HepG2 (cell line): ENCODE results near the gene DDC. TPM values are rescaled to one million over a fixed set of nuclear protein-coding genes. Genes with fewer than 3 reads are reported as not detected.

Experiments
- ATAC-seq: fragments of 200-7000 bp; cut with Tn5 transposase; 3 replicates; pipeline ENCODE4 v1.9.1; 2020; ENCODE audit warnings: mild to moderate bottlenecking, moderate library complexity
- BruUV-seq: library from RNA; stranded (reverse); fragments of 400-500 nt; replicated peaks from 2 replicates; lab custom pipeline; 2021; lab: Mats Ljungman, UMichigan
- CTCF ChIA-PET: fragments of 300-600 bp; formaldehyde crosslinking; extraction: SDS; loops from one replicate; lab custom pipeline; 2021; ENCODE audit warnings: low total read pairs, inconsistent platforms, low intra/inter-chr PET ratio; lab: Yijun Ruan, JAX
- POLR2A ChIA-PET: fragments of 350-600 bp; sonication (Branson Sonifier 250); formaldehyde crosslinking; loops from one replicate; lab custom pipeline; 2020; ENCODE audit warnings: antibody characterized with exemption, inconsistent platforms; lab: Yijun Ruan, JAX
- DNase-seq: peaks from one replicate; pipeline ENCODE4 v3.0.0-alpha.2; 2015; ENCODE audit warnings: low spot score
- FAIRE-seq: peaks from 3 replicates; lab custom pipeline; 2011; peaks lifted over from hg19 to GRCh38; lab: Jason Lieb, UNC
- H2AFZ ChIP-seq: one replicate; pipeline ENCODE4 v1.6.1; 2011; ENCODE audit warnings: low read length, inconsistent platforms
- H3K27ac ChIP-seq: fragments of 300-600 bp; 3 replicates; pipeline ENCODE4 v1.8.0; 2011; ENCODE audit warnings: mixed run types, mild to moderate bottlenecking, mixed read lengths, low read length, inconsistent platforms; ENCODE audit not compliant: insufficient read depth; ENCODE audit errors: extremely low read length
- H3K27me3 ChIP-seq, 2 experiments: fragments of 200-600 bp in 1 of 2; 2 replicates in 1 of 2; 3 replicates in 1 of 2; pipeline versions ENCODE4 v1.6.0 to v1.8.0; 2011; ENCODE audit warnings: low read length in 2 of 2, mild to moderate bottlenecking in 2 of 2, moderate library complexity in 2 of 2, inconsistent platforms in 1 of 2; ENCODE audit not compliant: insufficient read depth in 2 of 2, control insufficient read depth in 1 of 2
- H3K36me3 ChIP-seq, 2 experiments: fragments of 200-600 bp in 1 of 2; replicated peaks in 1 of 2; 2 replicates in 1 of 2; 3 replicates in 1 of 2; pipeline versions ENCODE4 v1.5.1 to v1.8.0; 2011; ENCODE audit warnings: low read length in 2 of 2, inconsistent platforms in 1 of 2; ENCODE audit not compliant: insufficient read depth in 2 of 2, control insufficient read depth in 1 of 2
- H3K4me1 ChIP-seq: 2 replicates; pipeline ENCODE4 v1.5.1; 2012; ENCODE audit warnings: low read length, inconsistent platforms; ENCODE audit not compliant: insufficient read depth
- H3K4me2 ChIP-seq: 2 replicates; pipeline ENCODE4 v1.6.0; 2011; ENCODE audit warnings: low read depth, low read length, inconsistent platforms
- H3K4me3 ChIP-seq, 3 experiments: fragments of 200-600 bp in 1 of 3; sonication (generic), shearing (Covaris generic) in 1 of 3; replicated peaks in 1 of 3; 2 replicates each; pipeline ENCODE4 v1.5.1; 2011 to 2016; ENCODE audit warnings: low read length in 3 of 3, inconsistent platforms in 2 of 3, low read depth in 2 of 3, mild to moderate bottlenecking in 2 of 3, control low read depth in 1 of 3, mixed read lengths in 1 of 3; ENCODE audit not compliant: insufficient read depth in 1 of 3
- H3K79me2 ChIP-seq: one replicate; pipeline ENCODE4 v1.6.1; 2011; ENCODE audit warnings: low read length, inconsistent platforms; ENCODE audit not compliant: insufficient read depth
- H3K9ac ChIP-seq: 2 replicates; pipeline ENCODE4 v1.6.0; 2011; ENCODE audit warnings: mild to moderate bottlenecking, low read depth, low read length, inconsistent platforms; ENCODE audit not compliant: insufficient read depth
- H3K9me3 ChIP-seq: 2 replicates; pipeline ENCODE4 v1.5.1; 2012; ENCODE audit warnings: mild to moderate bottlenecking, low read length
- H4K20me1 ChIP-seq: 2 replicates; pipeline ENCODE4 v1.6.0; 2011; ENCODE audit warnings: inconsistent platforms, mild to moderate bottlenecking, low read length, moderate library complexity; ENCODE audit not compliant: insufficient read depth
- ARHGAP35 ChIP-seq: sonication (generic); formaldehyde crosslinking; IDR thresholded peaks from 2 replicates; pipeline ENCODE4 v1.9.0; 2022; ENCODE audit warnings: mild to moderate bottlenecking, inconsistent platforms, moderate library complexity, missing genetic modification reagents, borderline replicate concordance
- BORCS8-MEF2B ChIP-seq: sonication (generic); formaldehyde crosslinking; IDR thresholded peaks from 2 replicates; pipeline ENCODE4 v1.8.0; 2022; ENCODE audit warnings: mild to moderate bottlenecking, missing genetic modification reagents
- CBX1 ChIP-seq: IDR thresholded peaks from one replicate; pipeline ENCODE4 v1.6.1; 2016; ENCODE audit warnings: antibody characterized with exemption, low read depth
- GMEB1 ChIP-seq: sonication (generic); formaldehyde crosslinking; IDR thresholded peaks from 2 replicates; pipeline ENCODE4 v1.5.1; 2020; ENCODE audit warnings: missing genetic modification reagents, mild to moderate bottlenecking, borderline replicate concordance
- MAZ ChIP-seq, 2 experiments: sonication (generic) in 1 of 2; formaldehyde crosslinking in 1 of 2; IDR thresholded peaks; 2 replicates each; pipeline versions ENCODE4 v1.5.0 to v1.6.1; 2012 to 2020; ENCODE audit warnings: low read depth in 2 of 2, mild to moderate bottlenecking in 2 of 2, borderline replicate concordance in 1 of 2, improper control_type of control experiment in 1 of 2, low read length in 1 of 2, missing genetic modification reagents in 1 of 2, moderate library complexity in 1 of 2
- PHF20 ChIP-seq: sonication (generic); formaldehyde crosslinking; IDR thresholded peaks from 2 replicates; pipeline ENCODE4 v1.5.0; 2020; ENCODE audit warnings: mild to moderate bottlenecking, missing genetic modification reagents
- RBM22 ChIP-seq: fragments of 200-400 bp; formaldehyde crosslinking; optimal IDR thresholded peaks from 2 replicates; pipeline ENCODE3; 2017; ENCODE audit warnings: mild to moderate bottlenecking, low read length, moderate library complexity
- TCF12 ChIP-seq, 2 experiments: fragments of 450-650 bp in 1 of 2; sonication (generic) in 1 of 2; formaldehyde crosslinking in 1 of 2; IDR thresholded peaks; 2 replicates each; pipeline versions ENCODE4 v1.6.1 to v1.8.0; 2017 to 2022; ENCODE audit warnings: antibody characterized with exemption in 1 of 2, mild to moderate bottlenecking in 1 of 2, missing genetic modification reagents in 1 of 2, moderate library complexity in 1 of 2
- ZMAT3 ChIP-seq: sonication (generic); formaldehyde crosslinking; conservative IDR thresholded peaks from 2 replicates; pipeline ENCODE4 v1.7.0; 2021; ENCODE audit warnings: missing genetic modification reagents
- ZNF367 ChIP-seq: sonication (generic); formaldehyde crosslinking; IDR thresholded peaks from 2 replicates; pipeline ENCODE4 v1.4.0; 2020; ENCODE audit warnings: missing genetic modification reagents, borderline replicate concordance
- ZNF441 ChIP-seq: sonication (generic); formaldehyde crosslinking; IDR thresholded peaks from 2 replicates; pipeline ENCODE4 v1.7.0; 2021; ENCODE audit warnings: missing genetic modification reagents, borderline replicate concordance
- ZNF556 ChIP-seq: sonication (generic); formaldehyde crosslinking; IDR thresholded peaks from 2 replicates; pipeline ENCODE4 v1.4.0; 2020; ENCODE audit warnings: mild to moderate bottlenecking, missing genetic modification reagents, borderline replicate concordance
- ZNF770 ChIP-seq: sonication (generic); formaldehyde crosslinking; IDR thresholded peaks from 2 replicates; pipeline ENCODE4 v1.5.0; 2020; ENCODE audit warnings: mild to moderate bottlenecking, missing genetic modification reagents
- ZNF883 ChIP-seq: sonication (generic); formaldehyde crosslinking; IDR thresholded peaks from 2 replicates; pipeline ENCODE4 v1.5.1; 2020; ENCODE audit warnings: mild to moderate bottlenecking, missing genetic modification reagents; ENCODE audit errors: not compliant biosample characterization
- WGBS: methylation state at CpG from one replicate; pipeline ENCODE4 v1.1.6; 2017; ENCODE audit warnings: low lambda C conversion rate; 5-methylcytosine and 5-hydroxymethylcytosine counted together
- in situ Hi-C: cut with HindIII; loops from 2 replicates; pipeline ENCODE4 v1.10.0; 2017; ENCODE audit warnings: low pct_unique_long_range_greater_than_20kb; ENCODE audit not compliant: extremely low pct_ligation_motif_present
- intact Hi-C: fragments of 100-400 bp; cut with micrococcal nuclease; formaldehyde crosslinking; loops from one replicate; pipeline ENCODE4 v1.10.0; 2022; ENCODE audit not compliant: unreplicated experiment
- polyA plus RNA-seq, 8 experiments: library from polyadenylated mRNA; depleted of rRNA in 3 of 8; stranded (reverse) in 7 of 8; unstranded in 1 of 8; fragments of >200 nt; fragmentation: Illumina TruSeq in 4 of 8; extraction: Trizol in 4 of 8; gene quantifications; 2 replicates each; pipeline versions ENCODE4 v1.2.1 to v1.2.3, GENCODE V29; 2011 to 2016; ENCODE audit warnings: low read depth in 4 of 8, missing spikeins in 1 of 8, mixed read lengths in 1 of 8; ENCODE audit not compliant: insufficient read depth in 1 of 8
- total RNA-seq, 5 experiments: library from RNA; depleted of rRNA; stranded (reverse); fragments of >200 nt; fragmentation: Illumina TruSeq; extraction: Trizol; gene quantifications; 2 replicates each; pipeline ENCODE4 v1.2.3, GENCODE V29; 2016; ENCODE audit warnings: low read depth in 1 of 5
- TF ChIP-seq, protein P1 (sequence below): sonication (generic); formaldehyde crosslinking; IDR thresholded peaks from 2 replicates; pipeline ENCODE4 v1.9.0; 2021; ENCODE audit warnings: missing genetic modification reagents, mild to moderate bottlenecking, borderline replicate concordance

Gene DDC
- total and polyA plus RNA-seq, 2 of the 13 experiments (the other 11 are each of a cell fraction or from before 2014, with no cell fraction given), result 11.7 to 93.3 TPM

GRCh38 chr7:50591480-50592438 is 26.6 kb upstream of the DDC start (continued):
- TF ChIP-seq, protein P1, sequence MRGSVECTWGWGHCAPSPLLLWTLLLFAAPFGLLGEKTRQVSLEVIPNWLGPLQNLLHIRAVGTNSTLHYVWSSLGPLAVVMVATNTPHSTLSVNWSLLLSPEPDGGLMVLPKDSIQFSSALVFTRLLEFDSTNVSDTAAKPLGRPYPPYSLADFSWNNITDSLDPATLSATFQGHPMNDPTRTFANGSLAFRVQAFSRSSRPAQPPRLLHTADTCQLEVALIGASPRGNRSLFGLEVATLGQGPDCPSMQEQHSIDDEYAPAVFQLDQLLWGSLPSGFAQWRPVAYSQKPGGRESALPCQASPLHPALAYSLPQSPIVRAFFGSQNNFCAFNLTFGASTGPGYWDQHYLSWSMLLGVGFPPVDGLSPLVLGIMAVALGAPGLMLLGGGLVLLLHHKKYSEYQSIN (CRISPR knock-in tag), result no peak
- no peak for TF ChIP-seq PHF20 (CRISPR knock-in tag)
- peak; percentile 59 for TF ChIP-seq ZNF883 (CRISPR knock-in tag)
- no peak for TF ChIP-seq RBM22
- no peak for TF ChIP-seq CBX1
- no peak; the same call in 1 of the 2 replicates for TF ChIP-seq MAZ (IDR thresholded peaks at IDR 0.05; ENCODE audit: borderline replicate concordance, low read depth, low read length)
- no peak; the same call in 1 of the 2 replicates for TF ChIP-seq MAZ (CRISPR knock-in tag; IDR thresholded peaks at IDR 0.05; ENCODE audit: low read depth)

GRCh38 chr7:50591098-50591479 is 25.9 kb upstream of the DDC start:
- Histone ChIP-seq H3K27ac (peak overlapping the region; percentile 79), H3K4me2 (peak overlapping the region; percentile 81), H4K20me1 (no peaks in the 10 kb centered on the region), H2AFZ (no peak overlapping the region), H3K4me3 (peak overlapping the region; percentile 7 to 62 (median 12); a peak in 3 of 6 replicates), H3K27me3 (no peaks in the 10 kb centered on the region), H3K9ac (peak overlapping the region; percentile 61), H3K4me1 (peaks cover 60% of the 10 kb centered on the region), H3K79me2 (no peaks in the 10 kb centered on the region), H3K36me3 (no peaks in the 10 kb centered on the region), H3K9me3 (no peaks in the 10 kb centered on the region)
- CTCF ChIA-PET, result interaction anchor here (0.9 kb wide), 1 partner anchor 42 kb away, joined by 3 read pairs; no protein-coding TSS in a partner anchor
- 59% methylated on average over 5 of the region's 5 CpGs for WGBS
- POLR2A ChIA-PET, result interaction anchor here (0.8 to 1.8 kb wide), 5 partner anchors 11 to 30 kb away, joined by 3 to 17 read pairs (median 5); partner anchors contain the start of gene DDC
- FAIRE-seq, result no peak
- in situ Hi-C loops, result no loop called here
- TSS peak; percentile 53 for BruUV-seq
- no peak for DNase-seq
- intact Hi-C loops, result no loop called here
- ATAC-seq, result peak; percentile 8; the same call in 2 of the 3 replicates
- no peak for TF ChIP-seq ZNF556 (CRISPR knock-in tag)
- TF ChIP-seq GMEB1, result 0 out of 2 replicates have a peak, but pooled peaks have one; percentile 11
- TF ChIP-seq ZNF367, result no peak
- no peak for TF ChIP-seq ARHGAP35 (CRISPR knock-in tag)
- 0 out of 2 replicates have a peak, but pooled peaks have one; percentile 29 for TF ChIP-seq BORCS8-MEF2B (CRISPR knock-in tag)
- TF ChIP-seq TCF12 (IDR thresholded peaks at IDR 0.05), result no peak
- TF ChIP-seq TCF12 (CRISPR knock-in tag; IDR thresholded peaks at IDR 0.05), result no peak
- TF ChIP-seq ZMAT3 (CRISPR knock-in tag), result 0 out of 2 replicates have a peak, but pooled peaks have one; percentile 6
- TF ChIP-seq ZNF770 (CRISPR knock-in tag), result no peak
- no peak; the same call in 1 of the 2 replicates for TF ChIP-seq ZNF441 (CRISPR knock-in tag)
